ENCODE measurements around the gene VNN1. TPM values are rescaled to one million over a fixed set of nuclear protein-coding genes. Genes with fewer than 3 reads are reported as not detected.

VNN1 gene
- total RNA-seq, 1 experiment from 2014 or later = 1.6 TPM

DNA sequence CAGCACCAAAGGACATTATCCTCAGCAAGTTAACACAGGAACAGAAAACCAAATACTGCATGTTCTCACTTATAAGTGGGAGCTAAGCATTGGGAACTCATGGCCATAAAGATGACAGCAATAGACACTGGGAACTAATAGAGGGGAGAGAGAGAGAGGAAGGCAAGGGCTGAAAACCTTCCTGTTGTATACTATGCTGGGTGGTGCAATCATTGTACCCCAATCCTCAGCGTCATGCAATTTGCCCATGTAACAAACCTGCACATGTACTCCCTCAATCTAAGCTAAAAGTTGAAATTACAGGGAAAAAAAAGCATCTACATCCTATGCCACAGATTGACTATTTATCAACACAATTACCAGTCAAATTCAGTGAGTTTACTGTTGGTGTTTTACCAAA is 20.0 kb upstream of the VNN1 start:
- Histone ChIP-seq H2AFZ (no peak overlapping the region), H3K27ac (no peak overlapping the region), H4K20me1 (ENCODE audit: insufficient read depth) (no peaks in the 10 kb centered on the region), H3K9me3 (ENCODE audit: insufficient read depth, low read depth) (no peaks in the 10 kb centered on the region), H3K36me3 (ENCODE audit: low read depth) (no peaks in the 10 kb centered on the region), H3K4me2 (no peak overlapping the region), H3K9me2 (ENCODE audit: insufficient read depth) (no peaks in the 10 kb centered on the region), H3K79me2 (ENCODE audit: low read depth) (no peaks in the 10 kb centered on the region), H3K4me3 (no peak overlapping the region), H3K27me3 (ENCODE audit: insufficient read depth, low read depth) (no peaks in the 10 kb centered on the region), H3F3A (ENCODE audit: insufficient read depth, low read depth) (peaks cover 7% of the 10 kb centered on the region; the same call in 1 of the 2 replicates), H3K4me1 (replicated peaks; ENCODE audit: insufficient read depth) (peaks cover 34% of the 10 kb centered on the region)
- no TSS peak for BruUV-seq (replicated peaks)
- ChIA-PET CTCF (no interaction called here), POLR2A (ENCODE audit: unreplicated experiment) (no interaction called here)
- intact Hi-C loops (cut with micrococcal nuclease; ENCODE audit: unreplicated experiment) = no loop called here
- no peak for TF ChIP-seq EZH2 (IDR thresholded peaks at IDR 0.05; ENCODE audit: low read depth)
- TF ChIP-seq, protein P1, sequence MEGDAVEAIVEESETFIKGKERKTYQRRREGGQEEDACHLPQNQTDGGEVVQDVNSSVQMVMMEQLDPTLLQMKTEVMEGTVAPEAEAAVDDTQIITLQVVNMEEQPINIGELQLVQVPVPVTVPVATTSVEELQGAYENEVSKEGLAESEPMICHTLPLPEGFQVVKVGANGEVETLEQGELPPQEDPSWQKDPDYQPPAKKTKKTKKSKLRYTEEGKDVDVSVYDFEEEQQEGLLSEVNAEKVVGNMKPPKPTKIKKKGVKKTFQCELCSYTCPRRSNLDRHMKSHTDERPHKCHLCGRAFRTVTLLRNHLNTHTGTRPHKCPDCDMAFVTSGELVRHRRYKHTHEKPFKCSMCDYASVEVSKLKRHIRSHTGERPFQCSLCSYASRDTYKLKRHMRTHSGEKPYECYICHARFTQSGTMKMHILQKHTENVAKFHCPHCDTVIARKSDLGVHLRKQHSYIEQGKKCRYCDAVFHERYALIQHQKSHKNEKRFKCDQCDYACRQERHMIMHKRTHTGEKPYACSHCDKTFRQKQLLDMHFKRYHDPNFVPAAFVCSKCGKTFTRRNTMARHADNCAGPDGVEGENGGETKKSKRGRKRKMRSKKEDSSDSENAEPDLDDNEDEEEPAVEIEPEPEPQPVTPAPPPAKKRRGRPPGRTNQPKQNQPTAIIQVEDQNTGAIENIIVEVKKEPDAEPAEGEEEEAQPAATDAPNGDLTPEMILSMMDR (conservative IDR thresholded peaks at IDR 0.05) = no peak
- no peak for DNase-seq

DNA sequence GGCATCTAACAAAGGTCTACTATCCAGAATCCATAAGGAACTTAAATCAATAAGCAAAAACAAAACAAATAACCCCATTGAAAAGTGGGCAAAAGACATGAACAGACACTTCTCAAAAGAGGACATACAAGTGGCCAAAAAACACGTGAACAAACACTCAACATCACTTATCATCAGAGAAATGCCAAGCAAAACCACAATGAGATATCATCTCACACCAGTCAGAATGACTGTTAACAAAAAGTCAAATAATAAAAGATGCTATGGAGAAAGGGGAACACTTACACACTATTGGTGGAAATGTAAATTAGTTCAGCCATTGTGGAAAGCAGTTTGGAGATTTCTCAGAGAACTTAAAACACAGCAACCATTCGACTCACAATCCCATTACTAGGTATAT is 19.4 kb upstream of the VNN1 start:
- DNase-seq = no peak
- Histone ChIP-seq H3K9me2 (ENCODE audit: insufficient read depth) (no peaks in the 10 kb centered on the region), H3K4me3 (no peak overlapping the region)

DNA sequence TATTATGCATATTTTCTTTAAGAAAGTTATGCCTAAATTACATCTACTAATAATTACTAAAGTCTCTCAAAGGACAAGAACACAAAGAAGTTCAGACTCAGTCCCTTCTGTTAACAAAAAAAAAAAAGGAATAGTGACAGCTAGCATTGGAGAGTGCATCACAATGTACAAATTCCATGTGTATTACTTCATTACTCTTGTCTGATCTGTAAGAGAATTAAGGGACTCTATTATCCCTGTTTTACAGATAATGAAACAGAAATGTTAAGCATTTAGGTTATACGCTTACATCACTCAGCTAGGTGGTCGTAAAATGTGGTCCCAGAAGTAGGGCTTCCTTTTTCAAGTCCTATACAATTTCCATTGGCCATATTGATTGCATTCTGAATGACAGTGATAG is 17.2 kb upstream of the VNN1 start:
- Histone ChIP-seq H3K9me2 (ENCODE audit: insufficient read depth) (no peaks in the 10 kb centered on the region), H3K27ac (peak overlapping the region; percentile 70), H3K4me1 (replicated peaks; ENCODE audit: insufficient read depth) (peaks cover 28% of the 10 kb centered on the region), H4K20me1 (ENCODE audit: insufficient read depth) (no peaks in the 10 kb centered on the region), H3K4me3 (no peak overlapping the region), H3K36me3 (ENCODE audit: low read depth) (no peaks in the 10 kb centered on the region), H3K27me3 (ENCODE audit: insufficient read depth, low read depth) (no peaks in the 10 kb centered on the region), H3K79me2 (ENCODE audit: low read depth) (no peaks in the 10 kb centered on the region), H2AFZ (no peak overlapping the region), H3F3A (ENCODE audit: insufficient read depth, low read depth) (peaks cover 7% of the 10 kb centered on the region; the same call in 1 of the 2 replicates), H3K9me3 (ENCODE audit: insufficient read depth, low read depth) (no peaks in the 10 kb centered on the region), H3K4me2 (no peak overlapping the region)
- ChIA-PET POLR2A (ENCODE audit: unreplicated experiment) (no interaction called here), CTCF (no interaction called here)
- intact Hi-C loops (cut with micrococcal nuclease; ENCODE audit: unreplicated experiment) = no loop called here
- peak in 1 of 2 experiments; percentile 42 for DNase-seq
- TF ChIP-seq, protein P1 (conservative IDR thresholded peaks at IDR 0.05) = no peak
- no peak for TF ChIP-seq EZH2 (IDR thresholded peaks at IDR 0.05; ENCODE audit: low read depth)
- no TSS peak for BruUV-seq (replicated peaks)

More for the DNA sequence above, 19.4 kb upstream of the VNN1 start:
- no peaks in the 10 kb centered on the region for H3K79me2 ChIP-seq (ENCODE audit: low read depth)
- H3K36me3 ChIP-seq (ENCODE audit: low read depth) = no peaks in the 10 kb centered on the region
- TF ChIP-seq, protein P1 (conservative IDR thresholded peaks at IDR 0.05) = no peak
- TF ChIP-seq EZH2 (IDR thresholded peaks at IDR 0.05; ENCODE audit: low read depth) = no peak
- H2AFZ ChIP-seq = no peak overlapping the region
- no peaks in the 10 kb centered on the region for H3K27me3 ChIP-seq (ENCODE audit: insufficient read depth, low read depth)
- no TSS peak for BruUV-seq (replicated peaks)
- H3K9me3 ChIP-seq (ENCODE audit: insufficient read depth, low read depth) = no peaks in the 10 kb centered on the region
- peaks cover 7% of the 10 kb centered on the region; the same call in 1 of the 2 replicates for H3F3A ChIP-seq (ENCODE audit: insufficient read depth, low read depth)
- ChIA-PET POLR2A (ENCODE audit: unreplicated experiment) (no interaction called here), CTCF (no interaction called here)
- peaks cover 34% of the 10 kb centered on the region for H3K4me1 ChIP-seq (replicated peaks; ENCODE audit: insufficient read depth)
- H4K20me1 ChIP-seq (ENCODE audit: insufficient read depth) = no peaks in the 10 kb centered on the region
- intact Hi-C loops (cut with micrococcal nuclease; ENCODE audit: unreplicated experiment) = no loop called here
- no peak overlapping the region for H3K27ac ChIP-seq
- no peak overlapping the region for H3K4me2 ChIP-seq
